Prostate gland (tissue), 2 donors: ENCODE measurements around the gene PPP1R36.
A peak's percentile ranks its signal among the peaks of the same experiment; 100 is the strongest.

Experiments
- POLR2A ChIP-seq: fragments of 450-650 bp; IDR thresholded peaks from one replicate; pipeline ENCODE4 v1.6.1; 2016; ENCODE audit warnings: antibody characterized with exemption, mild to moderate bottlenecking
- POLR2AphosphoS5 ChIP-seq: sonication (generic); formaldehyde crosslinking; IDR thresholded peaks from one replicate; pipeline ENCODE4 v1.6.1; 2017; ENCODE audit warnings: antibody characterized with exemption
- TF ChIP-seq, protein P1 (sequence below), 4 experiments: fragments of 200-600 bp in 2 of 4; fragments of 450-650 bp in 2 of 4; sonication (generic) in 2 of 4; IDR thresholded peaks; 1 replicate in 3 of 4; 2 replicates in 1 of 4; pipeline ENCODE4 v1.5.1; 2016 to 2019; ENCODE audit warnings: antibody characterized with exemption in 4 of 4, mild to moderate bottlenecking in 2 of 4, moderate library complexity in 2 of 4

DNA sequence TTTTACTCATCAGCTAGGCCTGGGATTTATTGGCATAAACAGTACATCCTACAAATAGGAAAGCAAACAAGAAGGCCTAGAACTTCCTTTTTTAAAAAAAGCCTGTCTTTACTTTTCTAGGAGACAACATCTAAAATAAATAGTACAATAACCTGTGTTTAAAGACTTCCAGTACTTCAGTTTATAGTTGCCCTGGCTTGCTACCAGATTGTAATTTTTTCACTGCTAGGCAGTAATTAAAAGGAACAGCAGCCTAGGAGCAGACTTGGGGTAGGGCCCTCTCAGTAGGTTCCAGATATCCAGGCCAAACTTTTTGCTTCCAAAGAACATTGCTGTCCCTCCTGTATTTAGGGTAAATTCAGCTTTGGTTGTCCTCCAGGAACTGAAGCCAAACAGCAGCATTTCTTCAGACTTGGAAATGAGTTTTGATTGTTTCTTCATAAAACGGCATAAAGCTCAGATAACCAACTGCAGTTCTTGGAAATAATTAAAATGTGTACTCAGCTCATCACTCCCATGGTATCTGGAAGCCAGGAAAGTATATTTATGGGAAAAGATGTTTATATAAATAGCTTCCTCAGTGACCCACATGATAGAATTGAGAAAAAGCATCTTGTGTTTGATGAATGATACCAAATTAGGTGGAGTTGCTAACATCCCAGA is 61.7 kb downstream of the PPP1R36 start:
- TF ChIP-seq, protein P1, sequence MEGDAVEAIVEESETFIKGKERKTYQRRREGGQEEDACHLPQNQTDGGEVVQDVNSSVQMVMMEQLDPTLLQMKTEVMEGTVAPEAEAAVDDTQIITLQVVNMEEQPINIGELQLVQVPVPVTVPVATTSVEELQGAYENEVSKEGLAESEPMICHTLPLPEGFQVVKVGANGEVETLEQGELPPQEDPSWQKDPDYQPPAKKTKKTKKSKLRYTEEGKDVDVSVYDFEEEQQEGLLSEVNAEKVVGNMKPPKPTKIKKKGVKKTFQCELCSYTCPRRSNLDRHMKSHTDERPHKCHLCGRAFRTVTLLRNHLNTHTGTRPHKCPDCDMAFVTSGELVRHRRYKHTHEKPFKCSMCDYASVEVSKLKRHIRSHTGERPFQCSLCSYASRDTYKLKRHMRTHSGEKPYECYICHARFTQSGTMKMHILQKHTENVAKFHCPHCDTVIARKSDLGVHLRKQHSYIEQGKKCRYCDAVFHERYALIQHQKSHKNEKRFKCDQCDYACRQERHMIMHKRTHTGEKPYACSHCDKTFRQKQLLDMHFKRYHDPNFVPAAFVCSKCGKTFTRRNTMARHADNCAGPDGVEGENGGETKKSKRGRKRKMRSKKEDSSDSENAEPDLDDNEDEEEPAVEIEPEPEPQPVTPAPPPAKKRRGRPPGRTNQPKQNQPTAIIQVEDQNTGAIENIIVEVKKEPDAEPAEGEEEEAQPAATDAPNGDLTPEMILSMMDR (IDR thresholded peaks at IDR 0.05) = no peak
- TF ChIP-seq POLR2A (no peak), POLR2AphosphoS5 (peak; percentile 87)
